HCT116 (cell line): ENCODE results near the gene XPO4. TPM values are rescaled to one million over a fixed set of nuclear protein-coding genes. Genes with fewer than 3 reads are reported as not detected.

Source experiments
- ATAC-seq: fragments of 200-7000 bp; cut with Tn5 transposase; 2 replicates; pipeline ENCODE4 v1.9.1; 2020; ENCODE audit warnings: mild to moderate bottlenecking, moderate library complexity
- BruUV-seq: library from RNA; stranded (reverse); fragments of 400-500 nt; replicated peaks from 2 replicates; lab custom pipeline; 2021; lab: Mats Ljungman, UMichigan
- CTCF ChIA-PET: fragments of 300-600 bp; sonication (Branson Sonifier 250); formaldehyde crosslinking; loops from one replicate; lab custom pipeline; 2021; ENCODE audit warnings: antibody characterized with exemption; lab: Charles Lee
- POLR2A ChIA-PET: fragments of 300-600, 350-600 bp; sonication (Branson Sonifier 250); formaldehyde crosslinking; loops from one replicate; lab custom pipeline; 2021; ENCODE audit warnings: antibody characterized with exemption; lab: Charles Lee
- RAD21 ChIA-PET, 2 experiments: fragments of 300-600 bp; sonication (Branson Sonifier 250); formaldehyde crosslinking; loops; one replicate each; lab custom pipeline; 2023; ENCODE audit warnings: low total read pairs in 2 of 2; ENCODE audit not compliant: uncharacterized antibody in 2 of 2, unreplicated experiment in 2 of 2, low non-redundant PET in 1 of 2; lab: Charles Lee
- DNase-seq: peaks from one replicate; pipeline ENCODE4 v3.0.0-alpha.2; 2010; ENCODE audit warnings: low read depth, low spot score
- H2AFZ ChIP-seq: fragments of 200-600 bp; shearing (Covaris generic), sonication (generic); 2 replicates; pipeline ENCODE4 v1.6.1; 2017; ENCODE audit warnings: low read depth, mixed run types, mixed read lengths, antibody characterized with exemption, low read length; ENCODE audit not compliant: poor library complexity, severe bottlenecking
- H3K27ac ChIP-seq: 2 replicates; pipeline ENCODE4 v1.5.1; 2012; ENCODE audit warnings: low read depth, low read length
- H3K27me3 ChIP-seq: fragments of 200-600 bp; sonication (generic); 2 replicates; pipeline ENCODE4 v1.6.1; 2016; ENCODE audit warnings: mixed run types, low read length, mixed read lengths; ENCODE audit not compliant: insufficient read depth
- H3K36me3 ChIP-seq, 2 experiments: fragments of 200-500 bp in 1 of 2; fragments of 200-600 bp in 1 of 2; sonication (Bioruptor generic) in 1 of 2; sonication (generic) in 1 of 2; 2 replicates each; pipeline versions ENCODE4 v1.5.1 to v1.6.1; 2014 to 2016; ENCODE audit warnings: low read length in 2 of 2, inconsistent platforms in 1 of 2, mixed read lengths in 1 of 2, mixed run types in 1 of 2; ENCODE audit not compliant: insufficient read depth in 2 of 2, control insufficient read depth in 1 of 2
- H3K4me1 ChIP-seq, 2 experiments: fragments of 200-600 bp in 1 of 2; sonication (generic) in 1 of 2; 2 replicates each; pipeline versions ENCODE4 v1.5.1 to v1.6.1; 2012 to 2017; ENCODE audit warnings: low read length in 2 of 2, inconsistent platforms in 1 of 2, mild to moderate bottlenecking in 1 of 2, mixed read lengths in 1 of 2, mixed run types in 1 of 2, moderate library complexity in 1 of 2; ENCODE audit not compliant: insufficient read depth in 2 of 2, control insufficient read depth in 1 of 2
- H3K4me2 ChIP-seq: fragments of 200-600 bp; sonication (generic); 2 replicates; pipeline ENCODE4 v1.6.1; 2017; ENCODE audit warnings: mixed run types, low read length, mixed read lengths
- H3K4me3 ChIP-seq, 2 experiments: fragments of 200-600 bp in 1 of 2; sonication (generic) in 1 of 2; replicated peaks in 1 of 2; 2 replicates each; pipeline ENCODE4 v1.5.1; 2011 to 2016; ENCODE audit warnings: low read length in 2 of 2, control low read depth in 1 of 2, low read depth in 1 of 2, mild to moderate bottlenecking in 1 of 2, mixed read lengths in 1 of 2, mixed run types in 1 of 2
- H3K79me2 ChIP-seq: fragments of 200-600 bp; sonication (generic); 2 replicates; pipeline ENCODE4 v1.6.1; 2017; ENCODE audit warnings: mild to moderate bottlenecking, mixed run types, low read length, moderate library complexity, mixed read lengths; ENCODE audit not compliant: insufficient read depth
- H3K9ac ChIP-seq: fragments of 200-600 bp; sonication (generic); 2 replicates; pipeline ENCODE4 v1.6.1; 2016; ENCODE audit warnings: low read length, mixed read lengths
- H3K9me2 ChIP-seq: fragments of 200-600 bp; sonication (generic), shearing (Covaris generic); 2 replicates; pipeline ENCODE4 v1.6.1; 2017; ENCODE audit warnings: mixed run types, mild to moderate bottlenecking, moderate library complexity; ENCODE audit not compliant: insufficient read depth
- H3K9me3 ChIP-seq, 2 experiments: fragments of 200-500 bp in 1 of 2; fragments of 200-600 bp in 1 of 2; sonication (Bioruptor generic) in 1 of 2; sonication (generic) in 1 of 2; 2 replicates each; pipeline ENCODE4 v1.6.1; 2014 to 2017; ENCODE audit warnings: low read length in 2 of 2, mixed read lengths in 2 of 2, inconsistent platforms in 1 of 2, low read depth in 1 of 2, mild to moderate bottlenecking in 1 of 2, mixed run types in 1 of 2, moderate library complexity in 1 of 2; ENCODE audit not compliant: control insufficient read depth in 1 of 2, insufficient read depth in 1 of 2
- H4K20me1 ChIP-seq: fragments of 200-600 bp; sonication (generic), shearing (Covaris generic); 2 replicates; pipeline ENCODE4 v1.6.1; 2017; ENCODE audit warnings: mixed run types, mild to moderate bottlenecking, moderate library complexity; ENCODE audit not compliant: insufficient read depth
- CBX3 ChIP-seq: IDR thresholded peaks from 2 replicates; pipeline ENCODE4 v1.6.1; 2012; ENCODE audit warnings: low read depth
- CEBPB ChIP-seq: IDR thresholded peaks from 2 replicates; pipeline ENCODE4 v1.6.1; 2012; ENCODE audit warnings: low read depth
- EZH2phosphoT487 ChIP-seq: fragments of 200-600 bp; IDR thresholded peaks from 2 replicates; pipeline ENCODE4 v1.6.1; 2018; ENCODE audit warnings: antibody characterized with exemption, borderline replicate concordance
- FOSL1 ChIP-seq: IDR thresholded peaks from 2 replicates; pipeline ENCODE4 v1.6.1; 2012; ENCODE audit warnings: low read depth
- YY1 ChIP-seq: IDR thresholded peaks from 2 replicates; pipeline ENCODE4 v1.6.1; 2011; ENCODE audit warnings: low read length, low read depth, moderate library complexity, mild to moderate bottlenecking; ENCODE audit not compliant: insufficient replicate concordance; ENCODE audit errors: extremely low read depth
- ZFX ChIP-seq: fragments of 450-650 bp; IDR thresholded peaks from 2 replicates; pipeline ENCODE4 v1.6.1; 2017
- intact Hi-C: fragments of 100-400 bp; cut with micrococcal nuclease; formaldehyde crosslinking; loops from 2 replicates; pipeline ENCODE4 v1.10.0; 2022
- total RNA-seq: library from RNA; stranded (reverse); gene quantifications from one replicate; pipeline ENCODE4 v1.2.1, GENCODE V29; 2021; ENCODE audit not compliant: unreplicated experiment
- TF ChIP-seq, protein P1 (sequence below): IDR thresholded peaks from 2 replicates; pipeline ENCODE4 v1.6.1; 2012
- TF ChIP-seq, protein P2 (sequence below): IDR thresholded peaks from 2 replicates; pipeline ENCODE4 v1.6.1; 2012; ENCODE audit warnings: low read depth
- TF ChIP-seq, protein P3 (sequence below): IDR thresholded peaks from 2 replicates; pipeline ENCODE4 v1.6.1; 2011; ENCODE audit warnings: mild to moderate bottlenecking, low read length, moderate library complexity; ENCODE audit not compliant: insufficient replicate concordance; ENCODE audit errors: extremely low read depth
- TF ChIP-seq, protein P4 (sequence below), 3 experiments: fragments of 200-600 bp in 1 of 3; sonication (generic) in 1 of 3; IDR thresholded peaks in 2 of 3; conservative IDR thresholded peaks in 1 of 3; 2 replicates each; pipeline ENCODE4 v1.5.1; 2012 to 2017; ENCODE audit warnings: low read depth in 2 of 3, low read length in 2 of 3, antibody characterized with exemption in 1 of 3, borderline replicate concordance in 1 of 3, control low read depth in 1 of 3, mild to moderate bottlenecking in 1 of 3, mixed read lengths in 1 of 3, mixed run types in 1 of 3, moderate library complexity in 1 of 3; ENCODE audit not compliant: insufficient read depth in 1 of 3

XPO4 gene
- total RNA-seq, 1 experiment from 2014 or later = 29.7 TPM

DNA sequence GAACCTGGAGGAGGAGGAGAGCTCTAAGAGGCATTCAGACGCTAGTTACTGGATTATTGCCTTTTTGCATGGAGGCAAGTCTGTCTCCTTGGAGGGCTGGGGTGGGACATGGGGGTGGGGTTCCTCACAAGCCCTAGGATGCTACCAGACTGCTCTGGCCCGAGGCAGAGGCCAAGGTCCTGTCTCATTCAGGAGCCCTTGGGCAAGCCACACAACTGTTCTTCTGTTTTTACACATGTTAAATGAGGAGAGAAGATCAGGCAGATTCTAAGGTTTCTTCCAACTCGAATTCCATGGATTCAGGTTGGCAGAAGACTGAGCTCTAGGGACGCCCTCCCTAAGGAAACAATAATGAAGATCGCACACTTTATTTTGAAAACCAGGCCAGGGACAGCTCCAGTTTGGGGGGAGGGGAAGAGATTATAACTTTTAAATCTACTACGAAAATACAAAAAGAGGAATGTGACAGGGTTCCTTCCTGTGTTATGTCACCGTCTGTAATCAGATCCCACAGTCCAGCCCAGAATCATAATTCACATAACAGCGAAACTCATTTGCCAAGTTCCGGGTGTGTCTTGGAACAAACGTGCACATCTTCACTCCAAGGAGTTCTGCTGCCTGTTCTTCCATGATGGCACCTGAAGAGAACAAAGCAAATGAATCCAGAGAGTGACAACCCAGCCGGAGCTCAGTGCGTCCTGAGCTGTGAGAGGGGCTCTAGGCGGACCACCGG, 173.8 kb downstream of the XPO4 start:
- no peak overlapping the region for H3K4me2 ChIP-seq
- H4K20me1 ChIP-seq = no peaks in the 10 kb centered on the region
- CTCF ChIA-PET = no interaction called here
- no peak overlapping the region for H3K27ac ChIP-seq
- intact Hi-C loops = no loop called here
- RAD21 ChIA-PET = no interaction called here
- no TSS peak for BruUV-seq
- TF ChIP-seq CBX3 (no peak), ZFX (no peak)
- TF ChIP-seq, protein P1, sequence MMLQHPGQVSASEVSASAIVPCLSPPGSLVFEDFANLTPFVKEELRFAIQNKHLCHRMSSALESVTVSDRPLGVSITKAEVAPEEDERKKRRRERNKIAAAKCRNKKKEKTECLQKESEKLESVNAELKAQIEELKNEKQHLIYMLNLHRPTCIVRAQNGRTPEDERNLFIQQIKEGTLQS = no peak
- no peaks in the 10 kb centered on the region for H3K36me3 ChIP-seq
- H3K9me3 ChIP-seq = no peaks in the 10 kb centered on the region
- no peaks in the 10 kb centered on the region for H3K79me2 ChIP-seq
- H3K4me3 ChIP-seq = no peak overlapping the region
- no peak overlapping the region for H2AFZ ChIP-seq
- H3K4me1 ChIP-seq = no peaks in the 10 kb centered on the region
- H3K9me2 ChIP-seq = no peaks in the 10 kb centered on the region
- no peak overlapping the region for H3K9ac ChIP-seq
- no peaks in the 10 kb centered on the region for H3K27me3 ChIP-seq
- no peak for ATAC-seq
- POLR2A ChIA-PET = no interaction called here
- DNase-seq = no peak

DNA sequence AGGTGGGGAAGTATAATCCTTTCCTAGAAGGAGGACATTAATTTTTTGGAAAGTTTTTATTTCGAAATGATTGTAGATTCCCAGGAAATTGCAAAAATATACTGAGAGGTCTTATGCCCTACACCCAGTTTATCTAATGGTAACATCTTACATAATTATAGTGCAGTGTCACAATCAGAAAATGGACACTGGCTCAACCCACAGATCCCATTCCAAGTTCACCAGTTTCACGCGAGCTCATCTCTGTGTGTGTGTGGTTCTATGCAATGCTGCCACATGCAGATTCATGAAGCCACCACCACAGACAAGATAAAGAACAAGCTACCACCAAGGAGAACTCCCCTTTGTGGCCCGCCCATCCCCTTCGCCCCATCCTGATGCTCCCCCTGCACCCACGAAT, 174.7 kb downstream of the XPO4 start:
- ChIA-PET RAD21 (no interaction called here), POLR2A (no interaction called here), CTCF (no interaction called here)
- H3K79me2 ChIP-seq = no peaks in the 10 kb centered on the region
- no peaks in the 10 kb centered on the region for H3K27me3 ChIP-seq
- DNase-seq (no peak), ATAC-seq (no peak)
- H3K4me3 ChIP-seq = no peak overlapping the region
- no peaks in the 10 kb centered on the region for H3K9me3 ChIP-seq
- H2AFZ ChIP-seq = no peak overlapping the region
- TF ChIP-seq, protein P2, sequence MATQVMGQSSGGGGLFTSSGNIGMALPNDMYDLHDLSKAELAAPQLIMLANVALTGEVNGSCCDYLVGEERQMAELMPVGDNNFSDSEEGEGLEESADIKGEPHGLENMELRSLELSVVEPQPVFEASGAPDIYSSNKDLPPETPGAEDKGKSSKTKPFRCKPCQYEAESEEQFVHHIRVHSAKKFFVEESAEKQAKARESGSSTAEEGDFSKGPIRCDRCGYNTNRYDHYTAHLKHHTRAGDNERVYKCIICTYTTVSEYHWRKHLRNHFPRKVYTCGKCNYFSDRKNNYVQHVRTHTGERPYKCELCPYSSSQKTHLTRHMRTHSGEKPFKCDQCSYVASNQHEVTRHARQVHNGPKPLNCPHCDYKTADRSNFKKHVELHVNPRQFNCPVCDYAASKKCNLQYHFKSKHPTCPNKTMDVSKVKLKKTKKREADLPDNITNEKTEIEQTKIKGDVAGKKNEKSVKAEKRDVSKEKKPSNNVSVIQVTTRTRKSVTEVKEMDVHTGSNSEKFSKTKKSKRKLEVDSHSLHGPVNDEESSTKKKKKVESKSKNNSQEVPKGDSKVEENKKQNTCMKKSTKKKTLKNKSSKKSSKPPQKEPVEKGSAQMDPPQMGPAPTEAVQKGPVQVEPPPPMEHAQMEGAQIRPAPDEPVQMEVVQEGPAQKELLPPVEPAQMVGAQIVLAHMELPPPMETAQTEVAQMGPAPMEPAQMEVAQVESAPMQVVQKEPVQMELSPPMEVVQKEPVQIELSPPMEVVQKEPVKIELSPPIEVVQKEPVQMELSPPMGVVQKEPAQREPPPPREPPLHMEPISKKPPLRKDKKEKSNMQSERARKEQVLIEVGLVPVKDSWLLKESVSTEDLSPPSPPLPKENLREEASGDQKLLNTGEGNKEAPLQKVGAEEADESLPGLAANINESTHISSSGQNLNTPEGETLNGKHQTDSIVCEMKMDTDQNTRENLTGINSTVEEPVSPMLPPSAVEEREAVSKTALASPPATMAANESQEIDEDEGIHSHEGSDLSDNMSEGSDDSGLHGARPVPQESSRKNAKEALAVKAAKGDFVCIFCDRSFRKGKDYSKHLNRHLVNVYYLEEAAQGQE = no peak
- TF ChIP-seq CEBPB = no peak
- TF ChIP-seq YY1 = no peak
- TF ChIP-seq, protein P3, sequence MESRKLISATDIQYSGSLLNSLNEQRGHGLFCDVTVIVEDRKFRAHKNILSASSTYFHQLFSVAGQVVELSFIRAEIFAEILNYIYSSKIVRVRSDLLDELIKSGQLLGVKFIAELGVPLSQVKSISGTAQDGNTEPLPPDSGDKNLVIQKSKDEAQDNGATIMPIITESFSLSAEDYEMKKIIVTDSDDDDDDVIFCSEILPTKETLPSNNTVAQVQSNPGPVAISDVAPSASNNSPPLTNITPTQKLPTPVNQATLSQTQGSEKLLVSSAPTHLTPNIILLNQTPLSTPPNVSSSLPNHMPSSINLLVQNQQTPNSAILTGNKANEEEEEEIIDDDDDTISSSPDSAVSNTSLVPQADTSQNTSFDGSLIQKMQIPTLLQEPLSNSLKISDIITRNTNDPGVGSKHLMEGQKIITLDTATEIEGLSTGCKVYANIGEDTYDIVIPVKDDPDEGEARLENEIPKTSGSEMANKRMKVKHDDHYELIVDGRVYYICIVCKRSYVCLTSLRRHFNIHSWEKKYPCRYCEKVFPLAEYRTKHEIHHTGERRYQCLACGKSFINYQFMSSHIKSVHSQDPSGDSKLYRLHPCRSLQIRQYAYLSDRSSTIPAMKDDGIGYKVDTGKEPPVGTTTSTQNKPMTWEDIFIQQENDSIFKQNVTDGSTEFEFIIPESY = no peak
- TF ChIP-seq FOSL1 = no peak
- TF ChIP-seq, protein P4, sequence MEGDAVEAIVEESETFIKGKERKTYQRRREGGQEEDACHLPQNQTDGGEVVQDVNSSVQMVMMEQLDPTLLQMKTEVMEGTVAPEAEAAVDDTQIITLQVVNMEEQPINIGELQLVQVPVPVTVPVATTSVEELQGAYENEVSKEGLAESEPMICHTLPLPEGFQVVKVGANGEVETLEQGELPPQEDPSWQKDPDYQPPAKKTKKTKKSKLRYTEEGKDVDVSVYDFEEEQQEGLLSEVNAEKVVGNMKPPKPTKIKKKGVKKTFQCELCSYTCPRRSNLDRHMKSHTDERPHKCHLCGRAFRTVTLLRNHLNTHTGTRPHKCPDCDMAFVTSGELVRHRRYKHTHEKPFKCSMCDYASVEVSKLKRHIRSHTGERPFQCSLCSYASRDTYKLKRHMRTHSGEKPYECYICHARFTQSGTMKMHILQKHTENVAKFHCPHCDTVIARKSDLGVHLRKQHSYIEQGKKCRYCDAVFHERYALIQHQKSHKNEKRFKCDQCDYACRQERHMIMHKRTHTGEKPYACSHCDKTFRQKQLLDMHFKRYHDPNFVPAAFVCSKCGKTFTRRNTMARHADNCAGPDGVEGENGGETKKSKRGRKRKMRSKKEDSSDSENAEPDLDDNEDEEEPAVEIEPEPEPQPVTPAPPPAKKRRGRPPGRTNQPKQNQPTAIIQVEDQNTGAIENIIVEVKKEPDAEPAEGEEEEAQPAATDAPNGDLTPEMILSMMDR (IDR thresholded peaks at IDR 0.05 in 2 of 3, conservative IDR thresholded peaks at IDR 0.05 in 1 of 3; ENCODE audit: borderline replicate concordance in 1 of 3, insufficient read depth in 1 of 3, low read depth in 2 of 3, low read length in 2 of 3) = no peak
- no peak for TF ChIP-seq EZH2phosphoT487
- no peaks in the 10 kb centered on the region for H4K20me1 ChIP-seq
- H3K4me1 ChIP-seq = peaks cover 0 to under 1% of the 10 kb centered on the region in 2 experiments; a peak in 1 of 4 replicates
- no peak overlapping the region for H3K4me2 ChIP-seq
- no peak overlapping the region for H3K9ac ChIP-seq
- H3K27ac ChIP-seq = no peak overlapping the region
- intact Hi-C loops = no loop called here
- BruUV-seq = no TSS peak
- no peaks in the 10 kb centered on the region for H3K9me2 ChIP-seq
- H3K36me3 ChIP-seq = no peaks in the 10 kb centered on the region
